Ishikawa (cell line): ENCODE measurements around the gene FAM32A.

Experiments
- CEBPB ChIP-seq: IDR thresholded peaks from 2 replicates; pipeline ENCODE4 v1.6.1; 2012
- CREB1 ChIP-seq: IDR thresholded peaks from 2 replicates; pipeline ENCODE4 v1.6.1; 2012; ENCODE audit warnings: low read depth
- EGR1 ChIP-seq: IDR thresholded peaks from 2 replicates; pipeline ENCODE4 v1.6.1; 2012
- EP300 ChIP-seq: IDR thresholded peaks from 2 replicates; pipeline ENCODE4 v1.6.1; 2012; ENCODE audit warnings: borderline replicate concordance
- FOXM1 ChIP-seq: IDR thresholded peaks from 2 replicates; pipeline ENCODE4 v1.6.1; 2012; ENCODE audit warnings: low read depth, borderline replicate concordance
- MAX ChIP-seq: IDR thresholded peaks from 2 replicates; pipeline ENCODE4 v1.6.1; 2012
- NFIC ChIP-seq: IDR thresholded peaks from 2 replicates; pipeline ENCODE4 v1.6.1; 2012
- RAD21 ChIP-seq: IDR thresholded peaks from 2 replicates; pipeline ENCODE4 v1.6.1; 2012; ENCODE audit warnings: low read depth
- TAF1 ChIP-seq: IDR thresholded peaks from 2 replicates; pipeline ENCODE4 v1.6.1; 2012; ENCODE audit warnings: low read depth, mild to moderate bottlenecking
- TCF12 ChIP-seq: IDR thresholded peaks from 2 replicates; pipeline ENCODE4 v1.6.1; 2012; ENCODE audit warnings: low read depth
- TEAD4 ChIP-seq: IDR thresholded peaks from 2 replicates; pipeline ENCODE4 v1.6.1; 2012
- USF1 ChIP-seq: IDR thresholded peaks from 2 replicates; pipeline ENCODE4 v1.6.1; 2012
- YY1 ChIP-seq: IDR thresholded peaks from 2 replicates; pipeline ENCODE4 v1.6.1; 2012; ENCODE audit warnings: low read depth
- ZBTB7A ChIP-seq: IDR thresholded peaks from 2 replicates; pipeline ENCODE4 v1.6.1; 2012; ENCODE audit warnings: low read depth
- TF ChIP-seq, protein P1 (sequence below): IDR thresholded peaks from 2 replicates; pipeline ENCODE4 v1.6.1; 2012; ENCODE audit warnings: low read depth, mild to moderate bottlenecking

Gene FAM32A

DNA sequence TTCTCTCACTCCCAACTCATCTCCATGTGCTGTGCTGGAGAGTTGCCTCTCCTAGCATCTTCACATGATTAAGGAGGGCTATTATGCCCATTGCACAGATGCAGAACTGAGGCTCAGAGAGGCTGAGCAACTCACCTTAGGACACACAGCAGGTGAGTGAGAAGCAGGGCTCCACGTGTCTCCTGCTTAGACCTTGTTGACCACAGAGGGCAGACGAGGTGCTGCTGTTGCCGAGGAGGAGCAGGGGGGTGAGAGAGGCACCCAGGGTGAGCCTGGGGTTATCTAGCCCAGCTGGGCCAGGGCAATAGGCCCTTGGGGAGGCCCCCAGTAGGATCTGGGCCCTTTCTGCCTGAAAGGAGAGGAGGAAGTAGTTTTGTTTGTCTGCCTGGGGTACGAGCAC lies 44.2 kb upstream of the FAM32A start:
- no peak for TF ChIP-seq CEBPB
- TF ChIP-seq ZBTB7A = no peak
- no peak for TF ChIP-seq MAX
- no peak for TF ChIP-seq RAD21
- TF ChIP-seq, protein P1, sequence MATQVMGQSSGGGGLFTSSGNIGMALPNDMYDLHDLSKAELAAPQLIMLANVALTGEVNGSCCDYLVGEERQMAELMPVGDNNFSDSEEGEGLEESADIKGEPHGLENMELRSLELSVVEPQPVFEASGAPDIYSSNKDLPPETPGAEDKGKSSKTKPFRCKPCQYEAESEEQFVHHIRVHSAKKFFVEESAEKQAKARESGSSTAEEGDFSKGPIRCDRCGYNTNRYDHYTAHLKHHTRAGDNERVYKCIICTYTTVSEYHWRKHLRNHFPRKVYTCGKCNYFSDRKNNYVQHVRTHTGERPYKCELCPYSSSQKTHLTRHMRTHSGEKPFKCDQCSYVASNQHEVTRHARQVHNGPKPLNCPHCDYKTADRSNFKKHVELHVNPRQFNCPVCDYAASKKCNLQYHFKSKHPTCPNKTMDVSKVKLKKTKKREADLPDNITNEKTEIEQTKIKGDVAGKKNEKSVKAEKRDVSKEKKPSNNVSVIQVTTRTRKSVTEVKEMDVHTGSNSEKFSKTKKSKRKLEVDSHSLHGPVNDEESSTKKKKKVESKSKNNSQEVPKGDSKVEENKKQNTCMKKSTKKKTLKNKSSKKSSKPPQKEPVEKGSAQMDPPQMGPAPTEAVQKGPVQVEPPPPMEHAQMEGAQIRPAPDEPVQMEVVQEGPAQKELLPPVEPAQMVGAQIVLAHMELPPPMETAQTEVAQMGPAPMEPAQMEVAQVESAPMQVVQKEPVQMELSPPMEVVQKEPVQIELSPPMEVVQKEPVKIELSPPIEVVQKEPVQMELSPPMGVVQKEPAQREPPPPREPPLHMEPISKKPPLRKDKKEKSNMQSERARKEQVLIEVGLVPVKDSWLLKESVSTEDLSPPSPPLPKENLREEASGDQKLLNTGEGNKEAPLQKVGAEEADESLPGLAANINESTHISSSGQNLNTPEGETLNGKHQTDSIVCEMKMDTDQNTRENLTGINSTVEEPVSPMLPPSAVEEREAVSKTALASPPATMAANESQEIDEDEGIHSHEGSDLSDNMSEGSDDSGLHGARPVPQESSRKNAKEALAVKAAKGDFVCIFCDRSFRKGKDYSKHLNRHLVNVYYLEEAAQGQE = no peak
- TF ChIP-seq TCF12 = no peak
- TF ChIP-seq CREB1 = no peak
- TF ChIP-seq USF1 = no peak
- no peak for TF ChIP-seq FOXM1
- no peak for TF ChIP-seq TEAD4
- TF ChIP-seq YY1 = no peak
- TF ChIP-seq NFIC = no peak
- TF ChIP-seq EGR1 = no peak
- TF ChIP-seq EP300 = no peak

- no peak for TF ChIP-seq MAX
- no peak for TF ChIP-seq YY1
- no peak for TF ChIP-seq FOXM1
- TF ChIP-seq ZBTB7A = no peak
- no peak for TF ChIP-seq EGR1
- TF ChIP-seq NFIC = no peak
- no peak for TF ChIP-seq TCF12
- no peak for TF ChIP-seq CREB1
- TF ChIP-seq USF1 = no peak
These were observed 43.1 kb upstream of the FAM32A start for GRCh38 chr19:16142032-16142580.

GRCh38 chr19:16143399-16144215 lies 41.6 kb upstream of the FAM32A start, which contains the start of gene HSH2D:
Gene HSH2D (plus strand): TSS chr19:16143685. CDS start chr19:16148751, 5,066 bp downstream.
- TF ChIP-seq RAD21 (no peak), CEBPB (no peak), ZBTB7A (0 out of 2 replicates have a peak, but pooled peaks have one; percentile 44), MAX (peak; percentile 36; the same call in 1 of the 2 replicates), NFIC (no peak)

GRCh38 chr19:16144216-16144581 lies 41.0 kb upstream of the FAM32A start:
- no peak for TF ChIP-seq USF1
- no peak for TF ChIP-seq RAD21
- no peak for TF ChIP-seq CREB1
- TF ChIP-seq, protein P1 = no peak
- TF ChIP-seq TCF12 = no peak
- TF ChIP-seq NFIC = no peak
- no peak for TF ChIP-seq EGR1
- no peak for TF ChIP-seq MAX
- no peak for TF ChIP-seq YY1
- TF ChIP-seq TEAD4 = no peak
- TF ChIP-seq TAF1 = no peak
- TF ChIP-seq EP300 = no peak
- no peak for TF ChIP-seq CEBPB
- no peak for TF ChIP-seq ZBTB7A
- TF ChIP-seq FOXM1 = no peak

DNA sequence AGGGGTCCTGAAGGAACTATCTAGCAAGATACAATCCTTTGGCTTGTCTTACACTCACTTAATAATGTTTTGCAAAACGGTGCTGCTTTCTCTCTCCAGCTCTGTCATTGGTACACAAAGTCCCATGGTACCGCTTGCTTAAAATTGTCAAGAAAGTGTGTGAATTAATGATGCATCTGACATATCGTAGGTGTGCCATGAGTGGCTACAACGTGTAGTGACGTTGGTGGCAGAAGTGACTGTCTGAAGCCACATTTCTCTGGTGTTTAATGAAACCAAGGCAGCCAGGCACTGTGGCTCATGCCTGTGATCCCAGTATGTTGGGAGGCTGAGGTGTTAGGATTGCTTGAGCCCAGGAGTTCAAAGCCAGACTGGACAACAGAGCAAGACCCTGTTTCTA lies 39.1 kb upstream of the FAM32A start:
- TF ChIP-seq TEAD4 (no peak), TCF12 (no peak), TAF1 (no peak), FOXM1 (no peak), CREB1 (no peak), USF1 (no peak), RAD21 (no peak)
